ENCODE results near the gene CACNA2D3. TPM values are rescaled to one million over a fixed set of nuclear protein-coding genes. Genes with fewer than 3 reads are reported as not detected.

Gene CACNA2D3
- polyA plus RNA-seq, 1 donor (not counting 4 experiments of a cell fraction or from before 2014, with no cell fraction given), result 0.08 TPM

- no peak for TF ChIP-seq EZH2 (IDR thresholded peaks at IDR 0.05; ENCODE audit: low read length)
- no peak for TF ChIP-seq CTCF (optimal IDR thresholded peaks at IDR 0.05 in 1 of 3, IDR thresholded peaks at IDR 0.05 in 1 of 3, conservative IDR thresholded peaks at IDR 0.05 in 1 of 3; ENCODE audit: extremely low read depth in 1 of 3, insufficient read depth in 2 of 3, low read length in 3 of 3)
- H4K20me1 ChIP-seq (ENCODE audit: control insufficient read depth, extremely low read depth, insufficient read depth, low read length), result no peaks in the 10 kb centered on the region
- no peaks in the 10 kb centered on the region for H3K27me3 ChIP-seq (ENCODE audit: control insufficient read depth, extremely low read depth, insufficient read depth, low read length)
- no peak for FAIRE-seq
- no peak overlapping the region for H3K4me3 ChIP-seq (ENCODE audit: control insufficient read depth in 2 of 3, extremely low read depth in 1 of 3, insufficient read depth in 2 of 3, low read depth in 1 of 3, low read length in 3 of 3)
- H2AFZ ChIP-seq (ENCODE audit: control insufficient read depth, low read length), result no peak overlapping the region
- H3K36me3 ChIP-seq (ENCODE audit: control insufficient read depth in 2 of 2, extremely low read depth in 1 of 2, insufficient read depth in 2 of 2, low read length in 2 of 2), result no peaks in the 10 kb centered on the region
- H3K9me3 ChIP-seq (ENCODE audit: control insufficient read depth, low read depth, low read length), result no peaks in the 10 kb centered on the region
- no peak overlapping the region for H3K9ac ChIP-seq (ENCODE audit: control insufficient read depth, extremely low read depth, insufficient read depth, low read length)
- H3K4me1 ChIP-seq (ENCODE audit: control insufficient read depth, extremely low read depth, insufficient read depth, low read length), result no peaks in the 10 kb centered on the region
- dilution Hi-C loops (cut with MboI; ENCODE audit: extremely low pct_ligation_motif_present, low sequenced_read_pairs), result no loop called here
- no peaks in the 10 kb centered on the region for H3K79me2 ChIP-seq (ENCODE audit: control insufficient read depth, insufficient read depth, low read length)
- H3K27ac ChIP-seq (ENCODE audit: control insufficient read depth, insufficient read depth, low read length), result no peak overlapping the region
- no peak for DNase-seq (ENCODE audit: low read depth, low spot score)
- no peaks in the 10 kb centered on the region for H3K9me1 ChIP-seq (ENCODE audit: control insufficient read depth, extremely low read depth, insufficient read depth, low read length)
- no peak overlapping the region for H3K4me2 ChIP-seq (ENCODE audit: control insufficient read depth, extremely low read depth, insufficient read depth, low read depth, low read length)
Measured at GRCh38 chr3:54517424-54517823, 395.1 kb downstream of the CACNA2D3 start.

- Histone ChIP-seq H4K20me1 (ENCODE audit: control insufficient read depth, extremely low read depth, insufficient read depth, low read length) (no peaks in the 10 kb centered on the region), H3K9ac (ENCODE audit: control insufficient read depth, extremely low read depth, insufficient read depth, low read length) (no peak overlapping the region), H3K36me3 (ENCODE audit: control insufficient read depth in 2 of 2, extremely low read depth in 1 of 2, insufficient read depth in 2 of 2, low read length in 2 of 2) (no peaks in the 10 kb centered on the region), H3K27ac (ENCODE audit: control insufficient read depth, insufficient read depth, low read length) (no peak overlapping the region), H3K4me3 (ENCODE audit: control insufficient read depth in 2 of 3, extremely low read depth in 1 of 3, insufficient read depth in 2 of 3, low read depth in 1 of 3, low read length in 3 of 3) (no peak overlapping the region), H3K4me2 (ENCODE audit: control insufficient read depth, extremely low read depth, insufficient read depth, low read depth, low read length) (no peak overlapping the region), H3K9me3 (ENCODE audit: control insufficient read depth, low read depth, low read length) (no peaks in the 10 kb centered on the region), H3K79me2 (ENCODE audit: control insufficient read depth, insufficient read depth, low read length) (no peaks in the 10 kb centered on the region), H2AFZ (ENCODE audit: control insufficient read depth, low read length) (no peak overlapping the region), H3K9me1 (ENCODE audit: control insufficient read depth, extremely low read depth, insufficient read depth, low read length) (no peaks in the 10 kb centered on the region), H3K4me1 (ENCODE audit: control insufficient read depth, extremely low read depth, insufficient read depth, low read length) (no peaks in the 10 kb centered on the region), H3K27me3 (ENCODE audit: control insufficient read depth, extremely low read depth, insufficient read depth, low read length) (no peaks in the 10 kb centered on the region)
- no peak for TF ChIP-seq CTCF (optimal IDR thresholded peaks at IDR 0.05 in 1 of 3, IDR thresholded peaks at IDR 0.05 in 1 of 3, conservative IDR thresholded peaks at IDR 0.05 in 1 of 3; ENCODE audit: extremely low read depth in 1 of 3, insufficient read depth in 2 of 3, low read length in 3 of 3)
- no peak for TF ChIP-seq EZH2 (IDR thresholded peaks at IDR 0.05; ENCODE audit: low read length)
- DNase-seq (ENCODE audit: low read depth, low spot score) (no peak), FAIRE-seq (no peak)
- dilution Hi-C loops (cut with MboI; ENCODE audit: extremely low pct_ligation_motif_present, low sequenced_read_pairs), result no loop called here
Measured at GRCh38 chr3:54518011-54518675, 395.8 kb downstream of the CACNA2D3 start.
